CD8-positive, alpha-beta memory T cell (primary cell): ENCODE data around the gene OR2A42. TPM values are rescaled to one million over a fixed set of nuclear protein-coding genes. Genes with fewer than 3 reads are reported as not detected.
"Not testable (repeated sequence)": the region's sequence is repeated elsewhere in the genome, so short reads cannot be mapped to it uniquely, and the experiment has no call there.

Experiments
- CTCF ChIA-PET: fragments of 350-600 bp; sonication (Branson Sonifier 250); formaldehyde crosslinking; loops from one replicate; lab custom pipeline; 2021; ENCODE audit warnings: antibody characterized with exemption; lab: Charles Lee
- POLR2A ChIA-PET: fragments of 350-600 bp; sonication (Branson Sonifier 250); formaldehyde crosslinking; loops from one replicate; lab custom pipeline; 2021; ENCODE audit warnings: antibody characterized with exemption; lab: Charles Lee
- DNase-seq, 5 donors: peaks; one replicate each; pipeline versions ENCODE4 v3.0.0 to v3.0.0-alpha.2; 2020 to 2022; ENCODE audit warnings: mixed read lengths in 1 of 5
- H3K27ac ChIP-seq: one replicate; pipeline ENCODE4 v1.7.0; 2013; ENCODE audit warnings: low read depth, mild to moderate bottlenecking, low read length, moderate library complexity
- H3K27me3 ChIP-seq: 2 replicates; pipeline ENCODE4 v1.7.0; 2013; ENCODE audit warnings: low read length, mild to moderate bottlenecking; ENCODE audit not compliant: insufficient read depth, poor library complexity, severe bottlenecking
- H3K36me3 ChIP-seq: 2 replicates; pipeline ENCODE4 v1.7.0; 2013; ENCODE audit warnings: mild to moderate bottlenecking, low read length, moderate library complexity; ENCODE audit not compliant: insufficient read depth
- H3K4me1 ChIP-seq: 2 replicates; pipeline ENCODE4 v1.7.0; 2013; ENCODE audit warnings: mild to moderate bottlenecking, low read length, moderate library complexity; ENCODE audit not compliant: insufficient read depth
- H3K4me3 ChIP-seq: 2 replicates; pipeline ENCODE4 v1.7.0; 2013; ENCODE audit warnings: mild to moderate bottlenecking, low read length
- H3K9me3 ChIP-seq: 2 replicates; pipeline ENCODE4 v1.7.0; 2013; ENCODE audit warnings: mild to moderate bottlenecking, low read length
- H3K27ac Mint-ChIP-seq, 8 donors: one replicate each; pipeline ENCODE4 v1.8.0; 2020 to 2021; ENCODE audit warnings: mixed read lengths in 8 of 8, mild to moderate bottlenecking in 6 of 8, inconsistent platforms in 3 of 8, moderate library complexity in 3 of 8
- H3K27me3 Mint-ChIP-seq, 2 donors: one replicate each; pipeline ENCODE4 v1.8.0; 2020 to 2021; ENCODE audit warnings: mixed read lengths in 2 of 2, mild to moderate bottlenecking in 1 of 2, moderate library complexity in 1 of 2
- H3K36me3 Mint-ChIP-seq, 3 donors: one replicate each; pipeline ENCODE4 v1.8.0; 2020 to 2021; ENCODE audit warnings: mixed read lengths in 3 of 3, inconsistent platforms in 1 of 3, mild to moderate bottlenecking in 1 of 3
- H3K4me1 Mint-ChIP-seq, 3 donors: one replicate each; pipeline ENCODE4 v1.8.0; 2020 to 2021; ENCODE audit warnings: mixed read lengths in 3 of 3, inconsistent platforms in 1 of 3, mild to moderate bottlenecking in 1 of 3
- H3K4me3 Mint-ChIP-seq, 7 donors: one replicate each; pipeline ENCODE4 v1.8.0; 2020 to 2021; ENCODE audit warnings: mixed read lengths in 7 of 7, mild to moderate bottlenecking in 6 of 7, moderate library complexity in 4 of 7, inconsistent platforms in 2 of 7
- H3K9me3 Mint-ChIP-seq, 5 donors: one replicate each; pipeline ENCODE4 v1.8.0; 2020 to 2022; ENCODE audit warnings: mixed read lengths in 5 of 5, mild to moderate bottlenecking in 3 of 5, moderate library complexity in 2 of 5, inconsistent platforms in 1 of 5
- polyA plus RNA-seq: library from polyadenylated mRNA; unstranded; fragments of 300-500 nt; fragmentation: Illumina TruSeq; gene quantifications from one replicate; pipeline ENCODE4 v1.2.3, GENCODE V29; 2021
- total RNA-seq, 2 experiments: library from RNA; stranded (reverse); gene quantifications; one replicate each; pipeline ENCODE4 v1.2.3, GENCODE V29; 2021

Gene OR2A42
- total and polyA plus RNA-seq, 3 experiments from 2014 or later, result not detected

DNA sequence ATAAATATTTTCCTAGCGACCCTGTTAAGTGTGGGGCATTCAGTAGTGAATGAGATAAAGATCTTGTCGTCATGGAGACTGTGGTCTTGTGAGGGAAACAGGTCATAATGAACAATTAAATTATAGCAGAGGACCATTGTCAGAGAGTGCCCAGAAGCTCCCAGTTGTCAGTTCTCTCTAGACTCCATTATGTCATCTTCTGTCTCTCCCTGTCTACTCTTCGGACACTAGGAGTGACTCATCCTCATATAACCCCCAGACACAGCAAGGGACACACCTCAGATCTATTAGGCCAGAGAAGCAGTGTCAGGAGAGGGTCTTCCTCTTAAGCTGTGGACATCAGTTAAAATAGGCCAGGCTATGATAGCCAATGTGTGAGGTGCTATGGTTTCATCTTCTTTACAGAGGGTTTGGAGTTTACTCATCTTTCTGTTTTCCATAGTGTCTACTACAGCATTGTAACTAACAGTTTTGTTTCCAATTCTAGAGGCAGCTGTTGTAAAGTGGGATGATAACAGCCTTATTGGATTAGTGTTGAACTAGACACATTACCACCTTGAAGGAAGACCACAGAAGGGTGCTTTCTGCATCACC lies 50.7 kb downstream of the OR2A42 start:
- H3K9me3 Mint-ChIP-seq, H3K4me3 ChIP-seq, H3K27ac ChIP-seq, H3K27me3 Mint-ChIP-seq, H3K27me3 ChIP-seq, H3K36me3 Mint-ChIP-seq, CTCF ChIA-PET, H3K9me3 ChIP-seq, H3K4me3 Mint-ChIP-seq, H3K36me3 ChIP-seq, H3K4me1 Mint-ChIP-seq, POLR2A ChIA-PET, H3K27ac Mint-ChIP-seq, H3K4me1 ChIP-seq, DNase-seq: not testable (repeated sequence)

- H3K36me3 ChIP-seq, H3K9me3 ChIP-seq, H3K27me3 ChIP-seq, H3K27me3 Mint-ChIP-seq, H3K36me3 Mint-ChIP-seq, H3K27ac ChIP-seq, H3K9me3 Mint-ChIP-seq, POLR2A ChIA-PET, CTCF ChIA-PET, H3K27ac Mint-ChIP-seq, H3K4me3 ChIP-seq, H3K4me1 Mint-ChIP-seq, H3K4me1 ChIP-seq, DNase-seq, H3K4me3 Mint-ChIP-seq: not testable (repeated sequence)
Measured at GRCh38 chr7:144187848-144188247, 51.6 kb downstream of the OR2A42 start.

GRCh38 chr7:144183166-144183565 lies 56.2 kb downstream of the OR2A42 start, which contains the start of gene CTAGE4:
Gene CTAGE4, plus strand, starts transcription at chr7:144183466. Its CDS starts 38 bp downstream, at chr7:144183504.
- H3K4me1 Mint-ChIP-seq, H3K27ac Mint-ChIP-seq, DNase-seq: not testable (repeated sequence)

DNA sequence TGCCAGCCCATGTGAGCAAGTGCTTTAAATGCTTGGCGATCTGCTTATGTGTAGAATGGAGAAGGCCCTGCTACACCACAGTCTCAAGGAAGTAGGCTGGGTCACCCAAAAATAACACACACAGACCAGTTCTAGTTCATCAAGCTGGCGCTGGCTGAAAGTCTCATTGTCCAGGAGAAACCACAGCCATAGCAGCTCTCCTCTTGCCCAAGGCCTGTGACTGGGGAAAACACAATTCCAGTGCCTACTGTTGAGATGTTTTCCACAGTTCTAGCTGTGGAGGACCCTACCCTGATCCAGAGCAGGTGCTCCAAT lies 60.3 kb downstream of the OR2A42 start:
- POLR2A ChIA-PET, CTCF ChIA-PET, H3K9me3 ChIP-seq, H3K27me3 ChIP-seq, H3K4me1 ChIP-seq, H3K36me3 ChIP-seq, H3K27ac Mint-ChIP-seq, H3K9me3 Mint-ChIP-seq, H3K4me3 ChIP-seq, H3K36me3 Mint-ChIP-seq, H3K27ac ChIP-seq, H3K4me3 Mint-ChIP-seq, H3K4me1 Mint-ChIP-seq, DNase-seq: not testable (repeated sequence)
- peaks cover 3 to 20% of the 10 kb centered on the region in 2 donors for H3K27me3 Mint-ChIP-seq

More at GRCh38 chr7:144183166-144183565, 56.2 kb downstream of the OR2A42 start, which contains the start of gene CTAGE4:
- H3K36me3 Mint-ChIP-seq, H3K36me3 ChIP-seq, H3K27ac ChIP-seq, H3K9me3 ChIP-seq, H3K9me3 Mint-ChIP-seq, H3K27me3 ChIP-seq, CTCF ChIA-PET, H3K4me3 ChIP-seq, POLR2A ChIA-PET, H3K27me3 Mint-ChIP-seq, H3K4me3 Mint-ChIP-seq, H3K4me1 ChIP-seq: not testable (repeated sequence)

DNA sequence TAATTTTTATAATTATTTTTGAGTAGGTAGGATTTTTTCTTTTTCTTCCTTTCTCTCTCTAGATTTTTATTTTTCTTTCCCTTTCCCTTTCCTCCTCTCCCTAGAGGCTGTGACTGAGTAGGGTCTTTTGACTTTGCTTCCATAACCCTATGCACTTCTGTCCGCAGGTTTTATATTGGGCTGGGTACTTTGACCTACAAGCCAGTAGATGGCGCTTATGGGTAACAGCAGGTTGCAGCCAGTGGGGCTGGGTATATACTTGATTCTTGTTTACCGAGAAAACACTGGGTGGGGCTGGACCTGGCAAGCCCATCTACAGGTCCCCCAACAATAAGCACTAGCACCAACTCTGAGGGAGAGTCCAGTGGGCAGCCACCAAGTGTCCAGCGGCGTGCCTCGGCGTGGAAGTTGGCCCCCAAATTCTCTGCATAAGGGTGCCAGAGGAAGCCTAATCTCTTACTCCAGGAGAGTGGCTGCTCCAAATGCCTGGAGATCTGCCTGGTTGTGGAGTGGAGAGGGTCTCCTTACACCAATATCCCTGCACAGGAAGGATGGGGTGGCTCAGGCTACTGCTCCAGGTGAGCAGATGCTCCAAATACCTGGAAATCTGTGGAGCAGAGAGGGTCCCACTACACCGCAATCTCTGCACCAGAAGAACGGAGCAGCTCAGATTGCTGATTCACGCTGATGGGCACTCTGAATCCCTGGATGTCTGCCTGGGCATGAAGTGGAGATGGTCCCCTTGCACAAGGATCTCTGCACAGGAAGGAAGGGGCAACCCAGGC lies 60.8 kb downstream of the OR2A42 start:
- H3K36me3 Mint-ChIP-seq, H3K27ac ChIP-seq, H3K36me3 ChIP-seq, POLR2A ChIA-PET, H3K4me1 ChIP-seq, H3K9me3 Mint-ChIP-seq, H3K4me3 ChIP-seq, H3K9me3 ChIP-seq, H3K27ac Mint-ChIP-seq, H3K27me3 ChIP-seq, H3K4me1 Mint-ChIP-seq, H3K4me3 Mint-ChIP-seq: not testable (repeated sequence)
- CTCF ChIA-PET, result interaction anchor here (1.0 to 1.5 kb wide), 2 partner anchors 213 to 215 kb away, joined by 3 to 5 read pairs; no protein-coding TSS in a partner anchor
- peak in 3 of 5 donors; percentile 45 to 56 (median 49) for DNase-seq
- peaks cover 4 to 22% of the 10 kb centered on the region in 2 donors for H3K27me3 Mint-ChIP-seq

Other genes starting within 250 kb of the OR2A42 start
- gene OR6B1, start 239.3 kb downstream of the OR2A42 start, total RNA-seq, result not detected
- not detected for gene OR6B1, start 239.3 kb downstream of the OR2A42 start, polyA plus RNA-seq
- gene OR2A5, start 190.7 kb downstream of the OR2A42 start, total RNA-seq, result not detected
- gene OR2A5, start 190.7 kb downstream of the OR2A42 start, polyA plus RNA-seq, result not detected
- gene OR2A25, start 169.8 kb downstream of the OR2A42 start, total RNA-seq, result not detected
- gene OR2A25, start 169.8 kb downstream of the OR2A42 start, polyA plus RNA-seq, result not detected
- not detected for gene OR2A12, start 153.3 kb downstream of the OR2A42 start, total RNA-seq
- gene OR2A12, start 153.3 kb downstream of the OR2A42 start, polyA plus RNA-seq, result not detected
- gene OR2A2, start 130.0 kb downstream of the OR2A42 start, total RNA-seq, result not detected
- not detected for gene OR2A2, start 130.0 kb downstream of the OR2A42 start, polyA plus RNA-seq
- gene OR2A14, start 116.4 kb downstream of the OR2A42 start, total RNA-seq, result not detected
- not detected for gene OR2A14, start 116.4 kb downstream of the OR2A42 start, polyA plus RNA-seq
- gene CTAGE4, start 56.1 kb downstream of the OR2A42 start, total RNA-seq, result 1 to 10 TPM; 1.4 to 1.8 TPM
- gene CTAGE4, start 56.1 kb downstream of the OR2A42 start, polyA plus RNA-seq, result 0.15 TPM
- gene ARHGEF35, start 43.8 kb downstream of the OR2A42 start, total RNA-seq, result 1 to 10 TPM; 4.0 to 5.3 TPM
- gene ARHGEF35, start 43.8 kb downstream of the OR2A42 start, polyA plus RNA-seq, result 1.6 TPM
- gene OR2A7, start 25.2 kb upstream of the OR2A42 start, total RNA-seq, result 1 to 10 TPM; 1.1 to 1.7 TPM
- gene OR2A7, start 25.2 kb upstream of the OR2A42 start, polyA plus RNA-seq, result 0.45 TPM
- gene CTAGE8, start 29.7 kb upstream of the OR2A42 start, total RNA-seq, result under 1 TPM; 0.58 to 0.77 TPM
- gene CTAGE8, start 29.7 kb upstream of the OR2A42 start, polyA plus RNA-seq, result 0.60 TPM
- gene OR2A1, start 72.8 kb upstream of the OR2A42 start, total RNA-seq, result not detected
- not detected for gene OR2A1, start 72.8 kb upstream of the OR2A42 start, polyA plus RNA-seq
- 10 to 100 TPM; 10.3 to 11.4 TPM for gene ARHGEF5, start 115.8 kb upstream of the OR2A42 start, total RNA-seq
- 3.0 TPM for gene ARHGEF5, start 115.8 kb upstream of the OR2A42 start, polyA plus RNA-seq
- not detected for gene NOBOX, start 164.1 kb upstream of the OR2A42 start, total RNA-seq
- gene NOBOX, start 164.1 kb upstream of the OR2A42 start, polyA plus RNA-seq, result not detected